ENCODE measurements around the gene OLFML2A.

GRCh38 chr9:124800306-124801259 is 23.6 kb downstream of the OLFML2A start:
- TF ChIP-seq, protein P1, sequence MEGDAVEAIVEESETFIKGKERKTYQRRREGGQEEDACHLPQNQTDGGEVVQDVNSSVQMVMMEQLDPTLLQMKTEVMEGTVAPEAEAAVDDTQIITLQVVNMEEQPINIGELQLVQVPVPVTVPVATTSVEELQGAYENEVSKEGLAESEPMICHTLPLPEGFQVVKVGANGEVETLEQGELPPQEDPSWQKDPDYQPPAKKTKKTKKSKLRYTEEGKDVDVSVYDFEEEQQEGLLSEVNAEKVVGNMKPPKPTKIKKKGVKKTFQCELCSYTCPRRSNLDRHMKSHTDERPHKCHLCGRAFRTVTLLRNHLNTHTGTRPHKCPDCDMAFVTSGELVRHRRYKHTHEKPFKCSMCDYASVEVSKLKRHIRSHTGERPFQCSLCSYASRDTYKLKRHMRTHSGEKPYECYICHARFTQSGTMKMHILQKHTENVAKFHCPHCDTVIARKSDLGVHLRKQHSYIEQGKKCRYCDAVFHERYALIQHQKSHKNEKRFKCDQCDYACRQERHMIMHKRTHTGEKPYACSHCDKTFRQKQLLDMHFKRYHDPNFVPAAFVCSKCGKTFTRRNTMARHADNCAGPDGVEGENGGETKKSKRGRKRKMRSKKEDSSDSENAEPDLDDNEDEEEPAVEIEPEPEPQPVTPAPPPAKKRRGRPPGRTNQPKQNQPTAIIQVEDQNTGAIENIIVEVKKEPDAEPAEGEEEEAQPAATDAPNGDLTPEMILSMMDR (IDR thresholded peaks at IDR 0.05), result no peak
- no peak for TF ChIP-seq POLR2A (IDR thresholded peaks at IDR 0.05)
